Left cardiac atrium (tissue), 4 donors: ENCODE data around the gene UNC5A. TPM values are rescaled to one million over a fixed set of nuclear protein-coding genes. Genes with fewer than 3 reads are reported as not detected.
"Not testable (repeated sequence)": the region's sequence is repeated elsewhere in the genome, so short reads cannot be mapped to it uniquely, and the experiment has no call there.

ENCODE experiments used
- ATAC-seq, 2 donors: fragments of 200-7000 bp; cut with Tn5 transposase; one replicate each; pipeline ENCODE4 v1.9.1; 2020; ENCODE audit warnings: mild to moderate bottlenecking in 2 of 2, moderate library complexity in 2 of 2
- DNase-seq: peaks from one replicate; pipeline ENCODE4 v3.0.0-alpha.2; 2020
- intact Hi-C, 2 donors: fragments of 100-400 bp; cut with DNase I; formaldehyde crosslinking; loops; one replicate each; pipeline versions ENCODE4 v1.14.1 to v1.15.1; 2022 to 2023
- total RNA-seq, 2 donors: library from RNA; stranded (reverse); fragmentation: NEBNext Ultra II Directional; extraction: Animal tissue kit (Norgen Biotek cat#: 25700); gene quantifications; one replicate each; pipeline ENCODE4 v1.2.1, GENCODE V29; 2021
- donor health status: DM: no; HTN: yes; CAD: no.
- donor health status: DM: no; HTN: yes; CAD: no; lungs with severe emphysema.
- donor health status: DM: yes; HTN: yes; CAD: no.
- donor health status: Dilated cardiomyopathy.

The UNC5A gene
- total RNA-seq, 2 donors from 2014 or later: 0.35 to 0.50 TPM

DNA sequence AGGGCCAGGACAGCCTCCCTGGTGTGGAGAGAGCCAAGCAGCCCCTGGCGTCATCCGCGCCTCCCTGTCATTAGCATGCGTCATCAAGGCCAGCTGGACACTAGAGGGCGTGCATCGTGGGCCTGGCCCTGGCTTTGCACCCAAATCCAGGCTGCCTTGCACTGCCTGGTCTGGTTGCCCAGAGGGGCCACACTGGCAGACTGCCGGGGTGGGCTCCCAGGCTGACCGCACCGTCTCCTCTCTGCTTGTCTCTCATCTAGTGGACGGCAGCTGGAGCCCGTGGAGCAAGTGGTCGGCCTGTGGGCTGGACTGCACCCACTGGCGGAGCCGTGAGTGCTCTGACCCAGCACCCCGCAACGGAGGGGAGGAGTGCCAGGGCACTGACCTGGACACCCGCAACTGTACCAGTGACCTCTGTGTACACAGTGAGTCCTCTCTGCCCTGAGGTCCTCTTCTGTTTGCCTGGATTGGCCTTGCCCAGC is 59.8 kb downstream of the UNC5A start:
- DNase-seq: peak; percentile 46
- peak in 1 of 2 donors; percentile 47 for ATAC-seq
- intact Hi-C loops: no loop called here

DNA sequence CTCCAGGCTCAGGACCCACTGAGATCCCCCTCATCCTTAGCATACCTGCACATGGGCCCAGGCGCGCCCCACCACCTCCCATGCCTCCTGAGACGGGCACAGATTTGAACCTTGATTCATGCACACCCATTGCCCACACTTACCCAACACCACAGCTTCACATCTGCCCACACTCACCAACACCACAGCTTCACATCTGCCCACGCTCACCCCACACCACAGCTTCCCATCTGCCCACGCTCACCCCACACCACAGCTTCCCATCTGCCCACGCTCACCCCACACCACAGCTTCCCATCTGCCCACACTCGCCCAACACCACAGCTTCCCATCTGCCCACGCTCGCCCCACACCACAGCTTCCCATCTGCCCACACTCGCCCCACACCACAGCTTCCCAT is 60.3 kb downstream of the UNC5A start:
- DNase-seq, intact Hi-C loops, ATAC-seq: not testable (repeated sequence)

DNA sequence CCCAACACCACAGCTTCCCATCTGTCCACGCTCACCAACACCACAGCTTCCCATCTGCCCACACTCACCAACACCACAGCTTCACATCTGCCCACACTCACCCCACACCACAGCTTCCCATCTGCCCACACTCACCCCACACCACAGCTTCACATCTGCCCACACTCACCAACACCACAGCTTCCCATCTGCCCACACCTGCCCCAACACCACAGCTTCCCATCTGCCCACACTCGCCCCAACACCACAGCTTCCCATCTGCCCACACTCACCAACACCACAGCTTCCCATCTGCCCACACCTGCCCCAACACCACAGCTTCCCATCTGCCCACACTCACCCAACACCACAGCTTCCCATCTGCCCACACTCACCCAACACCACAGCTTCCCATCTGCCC is 62.2 kb downstream of the UNC5A start:
- intact Hi-C loops, ATAC-seq, DNase-seq: not testable (repeated sequence)

DNA sequence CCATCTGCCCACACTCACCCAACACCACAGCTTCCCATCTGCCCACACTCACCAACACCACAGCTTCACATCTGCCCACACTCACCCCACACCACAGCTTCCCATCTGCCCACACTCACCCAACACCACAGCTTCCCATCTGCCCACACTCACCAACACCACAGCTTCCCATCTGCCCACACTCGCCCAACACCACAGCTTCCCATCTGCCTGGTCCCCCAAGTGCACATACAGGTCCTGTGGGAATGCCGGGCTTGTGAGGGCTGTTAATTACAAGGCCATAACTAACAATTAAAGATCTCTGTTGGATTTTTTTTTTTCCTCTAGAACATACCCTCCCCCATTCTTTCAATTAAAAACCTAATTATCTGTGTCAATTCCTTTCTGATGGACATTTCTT is 62.7 kb downstream of the UNC5A start:
- not testable (repeated sequence) for ATAC-seq

GRCh38 chr5:176873541-176874172 is 63.3 kb downstream of the UNC5A start:
- DNase-seq (no peak), ATAC-seq (no peak)
- intact Hi-C loops: no loop called here

More for the DNA sequence above, 62.7 kb downstream of the UNC5A start:
- DNase-seq, intact Hi-C loops: not testable (repeated sequence)

GRCh38 chr5:176874198-176874780 is 63.9 kb downstream of the UNC5A start:
- DNase-seq: no peak
- intact Hi-C loops: no loop called here
- no peak for ATAC-seq

- no peak for ATAC-seq
- intact Hi-C loops: no loop called here
Measured at GRCh38 chr5:176875014-176875550, 64.7 kb downstream of the UNC5A start.

GRCh38 chr5:176875783-176876505 is 65.6 kb downstream of the UNC5A start:
- ATAC-seq (no peak), DNase-seq (no peak)
- intact Hi-C loops: no loop called here

More at GRCh38 chr5:176875014-176875550, 64.7 kb downstream of the UNC5A start:
- DNase-seq: no peak

- DNase-seq (no peak), ATAC-seq (no peak)
- intact Hi-C loops: no loop called here
Measured at GRCh38 chr5:176876506-176877431, 66.4 kb downstream of the UNC5A start.

DNA sequence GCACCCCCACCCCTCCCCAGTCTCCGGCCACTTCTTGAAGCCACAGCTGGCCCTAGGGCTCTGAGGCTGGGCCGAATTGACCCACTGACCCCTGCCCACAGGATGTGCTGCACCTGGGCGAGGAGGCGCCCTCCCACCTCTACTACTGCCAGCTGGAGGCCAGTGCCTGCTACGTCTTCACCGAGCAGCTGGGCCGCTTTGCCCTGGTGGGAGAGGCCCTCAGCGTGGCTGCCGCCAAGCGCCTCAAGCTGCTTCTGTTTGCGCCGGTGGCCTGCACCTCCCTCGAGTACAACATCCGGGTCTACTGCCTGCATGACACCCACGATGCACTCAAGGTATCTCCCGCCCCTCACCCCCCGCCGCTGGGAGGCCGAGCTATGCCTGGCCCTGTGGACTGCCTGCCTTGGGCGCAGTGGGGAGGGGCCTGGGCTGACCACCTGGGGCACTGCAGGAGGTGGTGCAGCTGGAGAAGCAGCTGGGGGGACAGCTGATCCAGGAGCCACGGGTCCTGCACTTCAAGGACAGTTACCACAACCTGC is 67.5 kb downstream of the UNC5A start:
- DNase-seq (no peak), ATAC-seq (no peak)
- intact Hi-C loops: no loop called here

DNA sequence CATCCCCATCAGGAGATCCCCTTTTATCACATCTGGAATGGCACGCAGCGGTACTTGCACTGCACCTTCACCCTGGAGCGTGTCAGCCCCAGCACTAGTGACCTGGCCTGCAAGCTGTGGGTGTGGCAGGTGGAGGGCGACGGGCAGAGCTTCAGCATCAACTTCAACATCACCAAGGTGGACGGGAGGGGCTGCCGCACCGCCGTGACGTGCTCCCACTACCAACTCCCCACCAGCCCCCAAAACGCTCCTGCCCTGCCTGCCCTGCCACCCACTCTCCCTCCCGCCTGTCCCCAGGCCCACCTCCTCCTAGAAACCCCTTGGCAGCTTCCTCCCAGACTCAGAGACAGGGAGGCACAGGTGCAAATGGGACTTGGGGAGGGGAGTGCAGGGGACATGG is 68.1 kb downstream of the UNC5A start:
- DNase-seq (no peak), ATAC-seq (no peak)
- intact Hi-C loops: no loop called here

GRCh38 chr5:176878906-176879662 is 68.7 kb downstream of the UNC5A start:
- intact Hi-C loops: no loop called here
- no peak for ATAC-seq

DNA sequence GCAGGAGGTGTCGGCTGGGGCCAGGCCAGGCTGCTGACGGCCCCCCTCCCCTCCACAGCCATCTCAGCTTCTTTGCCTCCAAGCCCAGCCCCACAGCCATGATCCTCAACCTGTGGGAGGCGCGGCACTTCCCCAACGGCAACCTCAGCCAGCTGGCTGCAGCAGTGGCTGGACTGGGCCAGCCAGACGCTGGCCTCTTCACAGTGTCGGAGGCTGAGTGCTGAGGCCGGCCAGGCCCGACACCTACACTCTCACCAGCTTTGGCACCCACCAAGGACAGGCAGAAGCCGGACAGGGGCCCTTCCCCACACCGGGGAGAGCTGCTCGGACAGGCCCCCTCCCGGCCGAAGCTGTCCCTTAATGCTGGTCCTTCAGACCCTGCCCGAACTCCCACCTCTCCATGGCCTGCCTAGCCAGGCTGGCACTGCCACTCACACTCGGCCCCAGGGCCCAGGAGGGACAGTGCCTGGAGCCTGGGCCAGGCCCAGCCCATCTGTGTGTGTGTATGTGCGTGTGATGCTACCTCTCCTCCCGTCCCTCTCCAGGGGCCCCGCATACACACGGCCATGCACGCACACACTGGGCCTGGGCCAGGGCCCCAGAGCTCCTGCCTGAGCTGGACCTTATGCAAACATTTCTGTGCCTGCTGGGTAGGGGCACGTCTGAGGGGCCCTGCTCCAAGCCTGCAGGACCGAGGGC is 69.5 kb downstream of the UNC5A start:
- intact Hi-C loops: no loop called here
- no peak for DNase-seq
- ATAC-seq: no peak

More at GRCh38 chr5:176878906-176879662, 68.7 kb downstream of the UNC5A start:
- no peak for DNase-seq

DNA sequence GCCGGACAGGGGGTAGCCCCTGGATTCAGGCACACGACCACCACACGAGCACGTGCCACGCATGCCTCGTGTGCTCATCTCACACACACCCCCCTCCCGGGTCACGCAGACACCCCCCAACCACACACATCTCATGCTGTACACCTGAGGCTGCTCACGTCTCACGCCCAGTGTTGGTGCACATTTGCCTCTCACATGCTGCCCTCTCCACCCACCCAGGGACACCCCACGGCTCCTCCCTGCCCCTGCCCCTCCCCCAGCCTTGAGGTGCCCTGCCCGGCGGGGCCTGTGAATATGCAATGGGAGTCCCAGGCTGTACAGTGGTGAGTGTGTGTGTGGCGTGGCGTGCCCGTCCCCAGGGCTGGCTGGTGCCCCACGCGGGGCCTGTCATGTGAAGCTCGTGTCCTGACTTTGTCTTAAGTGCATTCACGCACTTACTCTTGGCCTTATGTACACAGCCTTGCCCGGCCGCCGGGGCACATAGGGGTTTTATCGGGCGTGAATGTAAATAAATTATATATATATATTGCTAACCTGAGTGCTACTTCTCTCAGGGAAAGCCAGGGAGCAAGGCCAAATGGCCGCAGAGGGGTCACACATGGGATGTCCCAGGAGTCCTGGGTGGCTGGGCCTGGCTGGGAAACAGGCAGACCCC is 70.1 kb downstream of the UNC5A start:
- ATAC-seq (no peak), DNase-seq (no peak)
- intact Hi-C loops: no loop called here

GRCh38 chr5:176881021-176881749 is 70.8 kb downstream of the UNC5A start:
- no peak for DNase-seq
- no peak for ATAC-seq

More at GRCh38 chr5:176881021-176881749, 70.8 kb downstream of the UNC5A start:
- intact Hi-C loops: no loop called here
